ENCODE measurements around the gene NLGN1.

- TF ChIP-seq, protein P1, sequence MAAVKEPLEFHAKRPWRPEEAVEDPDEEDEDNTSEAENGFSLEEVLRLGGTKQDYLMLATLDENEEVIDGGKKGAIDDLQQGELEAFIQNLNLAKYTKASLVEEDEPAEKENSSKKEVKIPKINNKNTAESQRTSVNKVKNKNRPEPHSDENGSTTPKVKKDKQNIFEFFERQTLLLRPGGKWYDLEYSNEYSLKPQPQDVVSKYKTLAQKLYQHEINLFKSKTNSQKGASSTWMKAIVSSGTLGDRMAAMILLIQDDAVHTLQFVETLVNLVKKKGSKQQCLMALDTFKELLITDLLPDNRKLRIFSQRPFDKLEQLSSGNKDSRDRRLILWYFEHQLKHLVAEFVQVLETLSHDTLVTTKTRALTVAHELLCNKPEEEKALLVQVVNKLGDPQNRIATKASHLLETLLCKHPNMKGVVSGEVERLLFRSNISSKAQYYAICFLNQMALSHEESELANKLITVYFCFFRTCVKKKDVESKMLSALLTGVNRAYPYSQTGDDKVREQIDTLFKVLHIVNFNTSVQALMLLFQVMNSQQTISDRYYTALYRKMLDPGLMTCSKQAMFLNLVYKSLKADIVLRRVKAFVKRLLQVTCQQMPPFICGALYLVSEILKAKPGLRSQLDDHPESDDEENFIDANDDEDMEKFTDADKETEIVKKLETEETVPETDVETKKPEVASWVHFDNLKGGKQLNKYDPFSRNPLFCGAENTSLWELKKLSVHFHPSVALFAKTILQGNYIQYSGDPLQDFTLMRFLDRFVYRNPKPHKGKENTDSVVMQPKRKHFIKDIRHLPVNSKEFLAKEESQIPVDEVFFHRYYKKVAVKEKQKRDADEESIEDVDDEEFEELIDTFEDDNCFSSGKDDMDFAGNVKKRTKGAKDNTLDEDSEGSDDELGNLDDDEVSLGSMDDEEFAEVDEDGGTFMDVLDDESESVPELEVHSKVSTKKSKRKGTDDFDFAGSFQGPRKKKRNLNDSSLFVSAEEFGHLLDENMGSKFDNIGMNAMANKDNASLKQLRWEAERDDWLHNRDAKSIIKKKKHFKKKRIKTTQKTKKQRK (IDR thresholded peaks at IDR 0.05; ENCODE audit: low read length) = no peak
- TF ChIP-seq RBAK (CRISPR knock-in tag; IDR thresholded peaks at IDR 0.05) (no peak), THYN1 (CRISPR knock-in tag; IDR thresholded peaks at IDR 0.05; ENCODE audit: borderline replicate concordance, low read depth) (no peak), FOXM1 (CRISPR knock-in tag; IDR thresholded peaks at IDR 0.05) (no peak), POLR2AphosphoS2 (IDR thresholded peaks at IDR 0.05; ENCODE audit: low read depth, low read length) (no peak)
- TF ChIP-seq, protein P2, sequence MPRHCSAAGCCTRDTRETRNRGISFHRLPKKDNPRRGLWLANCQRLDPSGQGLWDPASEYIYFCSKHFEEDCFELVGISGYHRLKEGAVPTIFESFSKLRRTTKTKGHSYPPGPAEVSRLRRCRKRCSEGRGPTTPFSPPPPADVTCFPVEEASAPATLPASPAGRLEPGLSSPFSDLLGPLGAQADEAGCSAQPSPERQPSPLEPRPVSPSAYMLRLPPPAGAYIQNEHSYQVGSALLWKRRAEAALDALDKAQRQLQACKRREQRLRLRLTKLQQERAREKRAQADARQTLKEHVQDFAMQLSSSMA (CRISPR knock-in tag; IDR thresholded peaks at IDR 0.05) = no peak
- TF ChIP-seq, protein P3, sequence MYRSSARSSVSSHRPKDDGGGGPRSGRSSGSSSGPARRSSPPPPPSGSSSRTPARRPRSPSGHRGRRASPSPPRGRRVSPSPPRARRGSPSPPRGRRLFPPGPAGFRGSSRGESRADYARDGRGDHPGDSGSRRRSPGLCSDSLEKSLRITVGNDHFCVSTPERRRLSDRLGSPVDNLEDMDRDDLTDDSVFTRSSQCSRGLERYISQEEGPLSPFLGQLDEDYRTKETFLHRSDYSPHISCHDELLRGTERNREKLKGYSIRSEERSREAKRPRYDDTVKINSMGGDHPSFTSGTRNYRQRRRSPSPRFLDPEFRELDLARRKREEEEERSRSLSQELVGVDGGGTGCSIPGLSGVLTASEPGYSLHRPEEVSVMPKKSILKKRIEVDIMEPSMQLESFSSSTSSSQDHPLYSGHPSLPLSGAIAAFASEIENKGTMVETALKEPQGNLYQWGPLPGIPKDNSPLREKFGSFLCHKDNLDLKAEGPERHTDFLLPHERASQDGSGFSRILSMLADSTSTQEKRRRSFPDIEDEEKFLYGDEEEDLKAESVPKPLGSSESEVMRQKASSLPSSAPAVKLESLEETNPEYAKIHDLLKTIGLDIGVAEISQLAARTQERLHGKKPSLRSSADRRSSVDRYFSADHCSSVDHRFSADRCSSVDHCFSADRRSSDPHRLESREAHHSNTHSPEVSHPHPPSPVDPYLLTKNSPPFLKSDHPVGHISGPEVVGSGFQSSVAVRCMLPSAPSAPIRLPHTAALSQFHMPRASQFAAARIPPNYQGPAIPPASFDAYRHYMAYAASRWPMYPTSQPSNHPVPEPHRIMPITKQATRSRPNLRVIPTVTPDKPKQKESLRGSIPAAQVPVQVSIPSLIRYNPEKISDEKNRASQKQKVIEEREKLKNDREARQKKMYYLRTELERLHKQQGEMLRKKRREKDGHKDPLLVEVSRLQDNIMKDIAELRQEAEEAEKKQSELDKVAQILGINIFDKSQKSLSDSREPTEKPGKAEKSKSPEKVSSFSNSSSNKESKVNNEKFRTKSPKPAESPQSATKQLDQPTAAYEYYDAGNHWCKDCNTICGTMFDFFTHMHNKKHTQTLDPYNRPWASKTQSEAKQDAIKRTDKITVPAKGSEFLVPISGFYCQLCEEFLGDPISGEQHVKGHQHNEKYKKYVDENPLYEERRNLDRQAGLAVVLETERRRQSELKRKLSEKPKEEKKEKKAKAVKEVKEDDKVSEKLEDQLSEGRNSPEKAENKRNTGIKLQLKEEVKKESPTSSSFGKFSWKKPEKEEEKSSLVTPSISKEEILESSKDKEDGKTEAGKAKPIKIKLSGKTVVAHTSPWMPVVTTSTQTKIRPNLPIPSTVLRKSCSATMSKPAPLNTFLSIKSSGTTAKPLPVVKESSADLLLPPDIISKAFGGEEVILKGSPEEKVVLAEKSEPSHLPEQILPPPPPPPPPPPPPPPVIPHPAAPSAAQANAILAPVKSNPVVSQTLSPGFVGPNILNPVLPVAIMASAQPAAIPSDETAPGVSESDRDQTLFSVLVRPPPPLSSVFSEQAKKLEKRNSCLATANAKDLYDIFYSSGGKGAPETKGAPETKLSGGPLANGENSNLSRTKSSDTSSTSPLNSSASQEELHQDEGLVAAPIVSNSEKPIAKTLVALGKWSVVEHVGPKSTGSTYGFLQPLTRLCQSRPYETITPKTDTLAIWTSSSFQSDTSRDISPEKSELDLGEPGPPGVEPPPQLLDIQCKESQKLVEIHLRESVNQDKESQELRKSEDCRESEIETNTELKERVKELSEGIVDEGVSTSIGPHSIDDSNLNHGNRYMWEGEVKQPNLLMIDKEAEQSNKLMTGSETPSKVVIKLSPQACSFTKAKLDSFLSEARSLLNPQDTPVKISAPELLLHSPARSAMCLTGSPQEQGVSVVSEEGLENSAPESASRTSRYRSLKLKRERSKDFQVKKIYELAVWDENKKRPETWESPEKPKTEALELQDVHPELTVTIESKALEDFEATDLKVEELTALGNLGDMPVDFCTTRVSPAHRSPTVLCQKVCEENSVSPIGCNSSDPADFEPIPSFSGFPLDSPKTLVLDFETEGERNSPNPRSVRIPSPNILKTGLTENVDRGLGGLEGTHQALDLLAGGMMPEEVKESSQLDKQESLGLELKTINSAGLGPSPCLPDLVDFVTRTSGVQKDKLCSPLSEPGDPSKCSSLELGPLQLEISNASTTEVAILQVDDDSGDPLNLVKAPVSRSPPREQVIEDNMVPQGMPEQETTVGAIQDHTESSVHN (CRISPR knock-in tag; IDR thresholded peaks at IDR 0.05) = no peak
Measured at GRCh38 chr3:173663696-173664111, 266.2 kb downstream of the NLGN1 start.
